Measurements from ENCODE around the gene SRC.

The SRC gene

DNA sequence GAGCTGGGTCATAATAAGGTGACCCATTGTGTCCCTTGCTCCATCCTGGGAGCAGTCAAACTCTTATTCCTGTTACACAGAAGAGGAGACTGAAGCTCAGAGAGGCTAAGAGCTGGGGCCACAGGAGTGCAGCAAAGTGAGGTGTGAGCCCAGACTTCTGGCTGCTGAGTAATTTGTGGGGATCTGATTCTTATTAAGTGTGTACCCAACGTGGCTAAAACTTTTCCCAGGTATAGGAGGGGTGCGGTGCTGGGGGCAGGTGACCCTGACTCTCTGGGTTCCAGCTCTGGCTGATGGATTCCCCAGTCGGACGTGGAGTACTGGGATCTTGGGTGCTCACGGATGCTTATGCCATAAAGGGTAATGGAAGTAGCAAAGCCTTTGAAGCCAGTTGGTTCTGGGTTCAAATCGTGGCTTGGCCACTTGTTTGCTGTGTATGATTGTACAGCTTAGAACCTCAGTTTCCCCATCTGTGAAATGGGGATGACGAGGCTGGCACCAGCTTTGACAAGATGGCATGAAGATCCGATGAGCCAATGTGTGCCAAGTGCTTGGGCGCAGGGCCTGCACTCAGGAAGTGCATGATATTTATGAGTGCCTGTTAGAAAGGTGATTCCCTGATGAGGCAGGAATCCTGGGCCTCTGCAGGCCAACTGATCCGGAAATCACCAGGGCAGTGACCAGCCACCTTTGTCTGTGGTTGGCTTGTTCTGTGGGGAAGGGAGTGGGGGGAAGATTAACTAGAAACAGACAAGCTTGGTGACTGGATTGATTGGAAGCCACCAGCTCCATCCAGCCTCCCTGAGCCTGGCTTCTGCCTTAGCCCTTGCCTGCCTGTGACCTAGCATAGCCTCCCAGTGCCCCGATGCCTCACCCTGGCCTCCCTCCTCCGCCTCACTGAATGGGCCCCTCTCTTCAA lies 6.0 kb downstream of the SRC start:
- H3K9me3 ChIP-seq = no peaks in the 10 kb centered on the region
- peaks cover 58% of the 10 kb centered on the region for H3K27me3 ChIP-seq
- no peaks in the 10 kb centered on the region for H3K36me3 ChIP-seq
- H3K4me1 ChIP-seq (ENCODE audit: control insufficient read depth in 1 of 2, insufficient read depth in 1 of 2, low read depth in 1 of 2, low read length in 1 of 2) = peaks cover 11 to 12% of the 10 kb centered on the region in 2 experiments
- TF ChIP-seq, protein P1, sequence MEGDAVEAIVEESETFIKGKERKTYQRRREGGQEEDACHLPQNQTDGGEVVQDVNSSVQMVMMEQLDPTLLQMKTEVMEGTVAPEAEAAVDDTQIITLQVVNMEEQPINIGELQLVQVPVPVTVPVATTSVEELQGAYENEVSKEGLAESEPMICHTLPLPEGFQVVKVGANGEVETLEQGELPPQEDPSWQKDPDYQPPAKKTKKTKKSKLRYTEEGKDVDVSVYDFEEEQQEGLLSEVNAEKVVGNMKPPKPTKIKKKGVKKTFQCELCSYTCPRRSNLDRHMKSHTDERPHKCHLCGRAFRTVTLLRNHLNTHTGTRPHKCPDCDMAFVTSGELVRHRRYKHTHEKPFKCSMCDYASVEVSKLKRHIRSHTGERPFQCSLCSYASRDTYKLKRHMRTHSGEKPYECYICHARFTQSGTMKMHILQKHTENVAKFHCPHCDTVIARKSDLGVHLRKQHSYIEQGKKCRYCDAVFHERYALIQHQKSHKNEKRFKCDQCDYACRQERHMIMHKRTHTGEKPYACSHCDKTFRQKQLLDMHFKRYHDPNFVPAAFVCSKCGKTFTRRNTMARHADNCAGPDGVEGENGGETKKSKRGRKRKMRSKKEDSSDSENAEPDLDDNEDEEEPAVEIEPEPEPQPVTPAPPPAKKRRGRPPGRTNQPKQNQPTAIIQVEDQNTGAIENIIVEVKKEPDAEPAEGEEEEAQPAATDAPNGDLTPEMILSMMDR (IDR thresholded peaks at IDR 0.05) = no peak
- H3K27ac ChIP-seq = no peak overlapping the region
- no peak overlapping the region for H3K4me3 ChIP-seq (ENCODE audit: low read depth in 1 of 2, low read length in 1 of 2)

DNA sequence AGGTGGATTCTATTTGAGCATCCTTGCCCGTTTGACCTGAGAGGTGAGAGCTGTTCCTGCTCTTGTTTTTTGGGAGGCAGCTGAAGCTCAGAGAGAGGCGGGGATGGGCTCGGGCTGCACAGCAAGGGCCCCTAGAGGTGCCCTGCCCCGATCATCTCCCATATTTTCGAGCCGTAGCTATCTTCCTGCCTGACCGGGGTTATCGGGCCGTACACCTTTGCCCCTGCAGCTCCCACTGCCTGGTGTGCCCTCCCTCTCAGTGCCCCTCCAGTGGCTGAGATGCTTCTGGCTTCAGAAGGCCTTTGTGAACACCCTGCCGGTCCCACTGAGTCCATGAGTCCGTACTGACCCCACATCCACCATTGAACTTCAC lies 6.7 kb downstream of the SRC start:
- peaks cover 18% of the 10 kb centered on the region in 2 experiments for H3K4me1 ChIP-seq (ENCODE audit: control insufficient read depth in 1 of 2, insufficient read depth in 1 of 2, low read depth in 1 of 2, low read length in 1 of 2)
- no peaks in the 10 kb centered on the region for H3K36me3 ChIP-seq
- H3K4me3 ChIP-seq (ENCODE audit: low read depth in 1 of 2, low read length in 1 of 2) = no peak overlapping the region
- H3K27me3 ChIP-seq = peaks cover 51% of the 10 kb centered on the region
- no peaks in the 10 kb centered on the region for H3K9me3 ChIP-seq
- TF ChIP-seq, protein P1 (IDR thresholded peaks at IDR 0.05) = no peak
- H3K27ac ChIP-seq = no peak overlapping the region

DNA sequence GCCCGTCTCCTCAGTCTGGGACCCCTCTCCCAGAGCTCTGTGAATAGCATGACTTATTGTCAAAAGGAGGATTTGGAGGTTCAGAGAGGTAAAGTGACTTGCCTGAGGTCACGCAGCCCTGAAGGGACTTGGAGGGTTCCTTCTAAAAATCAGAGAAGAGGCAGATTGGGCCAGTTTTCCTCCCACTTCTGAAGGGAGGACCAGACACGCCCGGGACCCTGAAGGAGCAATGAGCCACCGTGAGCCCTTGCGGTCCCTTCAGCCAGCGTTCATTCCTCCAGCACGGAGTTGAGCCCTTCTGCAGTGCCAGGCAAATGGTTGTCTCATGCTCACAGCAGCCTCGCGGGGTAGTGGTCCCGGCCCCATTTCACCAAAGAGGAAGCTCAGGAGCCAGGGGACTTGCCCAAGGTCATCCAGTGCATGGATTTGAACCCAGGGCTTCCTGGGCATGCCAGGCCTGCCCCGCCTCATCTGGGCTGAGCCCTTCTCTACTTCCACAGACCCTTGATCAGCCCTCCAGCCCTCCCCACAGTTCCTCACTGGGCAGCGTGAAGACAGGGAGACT lies 7.4 kb downstream of the SRC start:
- H3K4me3 ChIP-seq (ENCODE audit: low read depth in 1 of 2, low read length in 1 of 2) = no peak overlapping the region
- TF ChIP-seq, protein P1 (IDR thresholded peaks at IDR 0.05) = no peak
- H3K9me3 ChIP-seq = no peaks in the 10 kb centered on the region
- no peaks in the 10 kb centered on the region for H3K36me3 ChIP-seq
- H3K27me3 ChIP-seq = peaks cover 45% of the 10 kb centered on the region
- H3K4me1 ChIP-seq (ENCODE audit: control insufficient read depth in 1 of 2, insufficient read depth in 1 of 2, low read depth in 1 of 2, low read length in 1 of 2) = peaks cover 23 to 24% of the 10 kb centered on the region in 2 experiments
- H3K27ac ChIP-seq = no peak overlapping the region

DNA sequence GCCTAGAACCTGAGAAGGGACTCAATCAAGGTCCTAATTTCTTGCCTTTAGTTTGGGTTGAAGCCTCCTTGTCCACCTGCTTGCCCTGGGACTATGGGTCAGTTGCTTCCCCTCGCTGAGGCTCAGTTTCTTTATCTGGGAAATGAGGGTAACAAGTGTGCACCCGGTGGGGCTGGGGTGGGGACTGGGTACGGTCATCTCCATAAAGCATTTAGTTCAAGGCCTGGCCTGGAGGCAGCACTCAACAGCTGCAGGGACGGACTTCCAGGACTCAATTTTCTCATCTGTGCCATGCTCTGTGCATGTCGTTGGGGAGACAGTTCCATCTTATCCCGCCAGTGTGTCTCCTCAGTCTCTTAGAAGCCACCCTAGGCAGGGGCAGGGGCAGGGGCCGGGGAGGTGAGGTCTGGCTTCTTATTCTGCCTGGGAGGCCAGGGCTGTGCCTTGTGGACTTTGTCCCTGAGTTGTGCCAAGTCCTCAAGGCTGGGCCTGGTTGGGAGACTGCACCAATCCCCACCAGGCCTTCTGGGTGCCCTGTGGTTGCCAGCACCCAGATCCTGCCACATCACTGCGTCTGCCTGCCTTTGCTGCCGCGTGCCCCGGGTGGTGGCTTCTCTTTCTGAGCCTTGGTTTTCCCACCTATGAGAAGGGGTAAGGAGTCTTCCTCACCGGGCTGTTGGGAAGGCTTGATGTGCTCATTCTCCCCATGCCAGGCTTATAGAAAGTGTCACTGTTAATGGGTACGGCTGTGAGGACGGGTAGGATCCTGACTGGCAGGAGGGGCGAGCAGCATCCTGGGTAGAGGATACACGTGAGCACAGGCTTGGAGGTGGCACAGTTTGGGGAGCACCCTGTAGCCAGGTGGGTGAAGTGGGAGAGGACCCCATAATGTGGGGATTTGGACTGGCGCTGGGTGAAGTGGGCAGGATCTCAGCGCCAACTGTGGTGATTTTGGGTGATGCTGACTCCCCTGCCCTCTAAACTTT lies 8.6 kb downstream of the SRC start:
- peaks cover 49% of the 10 kb centered on the region for H3K27me3 ChIP-seq
- no peak overlapping the region for H3K27ac ChIP-seq
- H3K9me3 ChIP-seq = no peaks in the 10 kb centered on the region
- H3K4me1 ChIP-seq (ENCODE audit: control insufficient read depth in 1 of 2, insufficient read depth in 1 of 2, low read depth in 1 of 2, low read length in 1 of 2) = peaks cover 23 to 24% of the 10 kb centered on the region in 2 experiments
- H3K4me3 ChIP-seq (ENCODE audit: low read depth in 1 of 2, low read length in 1 of 2) = no peak overlapping the region
- TF ChIP-seq, protein P1 (IDR thresholded peaks at IDR 0.05) = no peak
- no peaks in the 10 kb centered on the region for H3K36me3 ChIP-seq
